Measurements from ENCODE around the gene FBLN2.

GRCh38 chr3:13561376-13561775, 12.5 kb downstream of the FBLN2 start:
- TF ChIP-seq CTCF (optimal IDR thresholded peaks at IDR 0.05 in 1 of 3, IDR thresholded peaks at IDR 0.05 in 1 of 3, conservative IDR thresholded peaks at IDR 0.05 in 1 of 3; ENCODE audit: extremely low read depth in 1 of 3, insufficient read depth in 2 of 3, low read length in 3 of 3), result no peak
- no peak for TF ChIP-seq EZH2 (IDR thresholded peaks at IDR 0.05; ENCODE audit: low read length)

Measured in keratinocyte (primary cell).